A673 (cell line): ENCODE data around the gene BCAM.

Source experiments
- EZH2 ChIP-seq: fragments of 200-600 bp; sonication (generic); IDR thresholded peaks from 2 replicates; pipeline ENCODE4 v1.6.1; 2017; ENCODE audit warnings: borderline replicate concordance, low read depth, mild to moderate bottlenecking, mixed read lengths, antibody characterized with exemption, low read length; ENCODE audit not compliant: poor library complexity, severe bottlenecking
- TF ChIP-seq, protein P1 (sequence below): fragments of 300-800, 200-600 bp; sonication (generic); conservative IDR thresholded peaks from 2 replicates; pipeline ENCODE4 v1.5.1; 2017; ENCODE audit warnings: low read depth, mild to moderate bottlenecking, antibody characterized with exemption, low read length, moderate library complexity, mixed read lengths

- no peak for TF ChIP-seq EZH2
- TF ChIP-seq, protein P1, sequence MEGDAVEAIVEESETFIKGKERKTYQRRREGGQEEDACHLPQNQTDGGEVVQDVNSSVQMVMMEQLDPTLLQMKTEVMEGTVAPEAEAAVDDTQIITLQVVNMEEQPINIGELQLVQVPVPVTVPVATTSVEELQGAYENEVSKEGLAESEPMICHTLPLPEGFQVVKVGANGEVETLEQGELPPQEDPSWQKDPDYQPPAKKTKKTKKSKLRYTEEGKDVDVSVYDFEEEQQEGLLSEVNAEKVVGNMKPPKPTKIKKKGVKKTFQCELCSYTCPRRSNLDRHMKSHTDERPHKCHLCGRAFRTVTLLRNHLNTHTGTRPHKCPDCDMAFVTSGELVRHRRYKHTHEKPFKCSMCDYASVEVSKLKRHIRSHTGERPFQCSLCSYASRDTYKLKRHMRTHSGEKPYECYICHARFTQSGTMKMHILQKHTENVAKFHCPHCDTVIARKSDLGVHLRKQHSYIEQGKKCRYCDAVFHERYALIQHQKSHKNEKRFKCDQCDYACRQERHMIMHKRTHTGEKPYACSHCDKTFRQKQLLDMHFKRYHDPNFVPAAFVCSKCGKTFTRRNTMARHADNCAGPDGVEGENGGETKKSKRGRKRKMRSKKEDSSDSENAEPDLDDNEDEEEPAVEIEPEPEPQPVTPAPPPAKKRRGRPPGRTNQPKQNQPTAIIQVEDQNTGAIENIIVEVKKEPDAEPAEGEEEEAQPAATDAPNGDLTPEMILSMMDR, result peak; percentile 85
These were observed 38.2 kb upstream of the BCAM start for GRCh38 chr19:44770550-44771257.
